HL-60 (cell line): ENCODE measurements around the gene APBA2.

Source experiments
- CTCF ChIP-seq: IDR thresholded peaks from one replicate; pipeline ENCODE4 v1.5.1; 2011; ENCODE audit warnings: low read length, control low read depth, inconsistent platforms; ENCODE audit not compliant: insufficient read depth
- GABPA ChIP-seq: IDR thresholded peaks from 2 replicates; pipeline ENCODE4 v1.6.1; 2012; ENCODE audit warnings: low read depth
- POLR2AphosphoS5 ChIP-seq: IDR thresholded peaks from 2 replicates; pipeline ENCODE4 v1.6.1; 2012; ENCODE audit warnings: low read depth
- REST ChIP-seq: IDR thresholded peaks from 2 replicates; pipeline ENCODE4 v1.6.1; 2012; ENCODE audit warnings: low read depth; ENCODE audit not compliant: insufficient replicate concordance

GRCh38 chr15:28945626-28946230, 60.0 kb downstream of the APBA2 start:
- TF ChIP-seq CTCF (no peak), GABPA (no peak), POLR2AphosphoS5 (no peak), REST (no peak)
